Measurements from ENCODE around the gene WAC.

- TF ChIP-seq JUN (IDR thresholded peaks at IDR 0.05) (no peak), CEBPB (IDR thresholded peaks at IDR 0.05) (no peak), NR3C1 (IDR thresholded peaks at IDR 0.05) (no peak), RFX5 (IDR thresholded peaks at IDR 0.05) (no peak), CTCF (IDR thresholded peaks at IDR 0.05) (no peak), EP300 (IDR thresholded peaks at IDR 0.05) (no peak), NFE2L2 (conservative IDR thresholded peaks at IDR 0.05; ENCODE audit: low read length) (no peak), POLR2A (IDR thresholded peaks at IDR 0.05; ENCODE audit: low read length) (no peak), RAD21 (conservative IDR thresholded peaks at IDR 0.05 in 1 of 2, IDR thresholded peaks at IDR 0.05 in 1 of 2) (no peak), BHLHE40 (IDR thresholded peaks at IDR 0.05; ENCODE audit: low read depth, low read length) (no peak), MAX (IDR thresholded peaks at IDR 0.05) (no peak), REST (IDR thresholded peaks at IDR 0.05) (no peak), RCOR1 (IDR thresholded peaks at IDR 0.05; ENCODE audit: low read depth, low read length) (no peak)
Observed at GRCh38 chr10:28548781-28549498, 16.0 kb downstream of the WAC start.
